Heart left ventricle (tissue), 16 donors: ENCODE measurements around the gene BOK. TPM values are rescaled to one million over a fixed set of nuclear protein-coding genes. Genes with fewer than 3 reads are reported as not detected.

Experiments
- ATAC-seq, 4 donors: fragments of 200-7000 bp; cut with Tn5 transposase; one replicate each; pipeline ENCODE4 v1.9.1; 2020 to 2022; ENCODE audit warnings: moderate library complexity in 4 of 4, mild to moderate bottlenecking in 3 of 4, moderate number of reproducible peaks in 1 of 4
- DNase-seq, 5 donors: peaks; one replicate each; pipeline ENCODE4 v3.0.0-alpha.2; 2020
- H3K27ac ChIP-seq, 12 donors: fragments of 200-600 bp; sonication (generic) in 4 of 12; one replicate each; pipeline versions ENCODE4 v1.5.0 to v1.8.0; 2016 to 2022; ENCODE audit warnings: mild to moderate bottlenecking in 2 of 12
- H3K27me3 ChIP-seq, 9 donors: fragments of 200-600 bp; sonication (generic) in 2 of 9; one replicate each; pipeline versions ENCODE4 v1.5.1 to v1.8.0; 2016 to 2022; ENCODE audit warnings: mild to moderate bottlenecking in 3 of 9
- H3K36me3 ChIP-seq, 9 donors: fragments of 200-600 bp; sonication (generic) in 2 of 9; one replicate each; pipeline versions ENCODE4 v1.5.0 to v1.8.0; 2018 to 2022; ENCODE audit warnings: mild to moderate bottlenecking in 2 of 9
- H3K4me1 ChIP-seq, 12 donors: fragments of 200-600 bp; sonication (generic) in 4 of 12; one replicate each; pipeline versions ENCODE4 v1.5.0 to v1.8.0; 2016 to 2022; ENCODE audit warnings: mild to moderate bottlenecking in 3 of 12
- H3K4me3 ChIP-seq, 12 donors: fragments of 200-600 bp; sonication (generic) in 4 of 12; one replicate each; pipeline versions ENCODE4 v1.5.0 to v1.8.0; 2017 to 2022; ENCODE audit warnings: mild to moderate bottlenecking in 9 of 12, moderate library complexity in 4 of 12
- H3K9me3 ChIP-seq, 12 donors: fragments of 200-600 bp; sonication (generic) in 4 of 12; one replicate each; pipeline versions ENCODE4 v1.5.0 to v1.8.0; 2016 to 2022; ENCODE audit warnings: mild to moderate bottlenecking in 1 of 12
- CTCF ChIP-seq, 12 donors: fragments of 200-600 bp; sonication (generic) in 4 of 12; IDR thresholded peaks; one replicate each; pipeline versions ENCODE4 v1.5.0 to v1.8.0; 2018 to 2022; ENCODE audit warnings: antibody characterized with exemption in 12 of 12, mild to moderate bottlenecking in 5 of 12
- POLR2A ChIP-seq, 2 donors: fragments of 450-650 bp; IDR thresholded peaks; one replicate each; pipeline ENCODE4 v1.6.1; 2017; ENCODE audit warnings: antibody characterized with exemption in 2 of 2, mild to moderate bottlenecking in 2 of 2, moderate library complexity in 2 of 2
- WGBS, 4 donors: extraction: QIAGEN DNeasy Blood & Tissue Kit in 2 of 4; methylation state at CpG; one replicate each; pipeline versions ENCODE4 v1.1.5 to v1.1.7; 2013 to 2018; 5-methylcytosine and 5-hydroxymethylcytosine counted together
- intact Hi-C, 10 donors: fragments of 100-400 bp; cut with DNase I; formaldehyde crosslinking; loops; one replicate each; pipeline versions ENCODE4 v1.11.1 to v1.14.2; 2022
- polyA plus RNA-seq, 2 donors: library from polyadenylated mRNA; stranded (reverse); fragments of 200-250 nt; gene quantifications; one replicate each; pipeline ENCODE4 v1.2.3, GENCODE V29; 2013
- total RNA-seq, 9 donors: library from RNA; depleted of rRNA in 2 of 9; stranded (reverse); fragments of >200 nt in 2 of 9; fragmentation: NEBNext Ultra II Directional in 3 of 9; extraction: Animal tissue kit (Norgen Biotek cat#: 25700) in 3 of 9; gene quantifications; one replicate each; pipeline versions ENCODE4 v1.1.0 to v1.2.4, GENCODE V29; 2016 to 2023
- donor health status: ischemic (EF 13 %, LVEDD 7.1; RV severe dilation, severe dysfunction).
- donor health status: healthy with polysubstance abuse.
- donor health status: DM: no; HTN: yes; CAD: no.
- donor health status: DM: no; HTN: no; CAD: no.
- donor health status: ischemic (EF 25% LVEDD 6.9; RV normal size, moderate dysfunction).
- donor health status: ischemic (EF 25% LVEDD 5.7; RV mildly dilated, moderate dysfunction).
- donor health status: healthy.
- donor health status: DM: yes; HTN: yes; CAD: no.
- donor health status: ischemic (EF 35%, LVEDD 5.7; RV mildly dilated, moderate dysfunction).
- donor health status: nonischemic (EF 11% LVEDD 7.7; RV severe dilation, severe dysfunction).
- donor health status: DM: yes; HTN: yes; CAD: no.
- donor health status: PGD.
- donor health status: ischemic (EF 29% LVEDD 5.4; RV normal size, mild dysfunction).
- donor health status: nonischemic (EF 23%, LVEDD 6.1; RV moderate dilation, normal function).

Gene BOK
- total and polyA plus RNA-seq, 11 donors = 1.4 to 22.3 (median 8.4) TPM

GRCh38 chr2:241616168-241617125 lies 57.9 kb downstream of the BOK start:
- intact Hi-C loops = loop anchor here in 6 of 10 donors (5.0 to 10.0 kb wide), 3 partner anchors 109 to 262 kb away; partner anchors contain the start of genes STK25 (in 5 of the 6) and FARP2 (in 2 of the 6)
- ATAC-seq (peak in 1 of 4 donors; percentile 21), DNase-seq (peak in 2 of 5 donors; percentile 28 to 48)
- H3K27me3 ChIP-seq = no peaks in the 10 kb centered on the region
- no peak for TF ChIP-seq CTCF (IDR thresholded peaks at IDR 0.05)
- H3K9me3 ChIP-seq = peaks cover 0 to 2% (median 0%) of the 10 kb centered on the region in 12 donors
- H3K27ac ChIP-seq = peak overlapping the region in 9 of 12 donors; percentile 62 to 86 (median 78)
- peaks cover 0 to 48% (median 25%) of the 10 kb centered on the region in 12 donors for H3K4me1 ChIP-seq
- peaks cover 0 to 2% (median 0%) of the 10 kb centered on the region in 9 donors for H3K36me3 ChIP-seq
- WGBS, 4 donors = 82 to 85% (median 85%) methylated on average over 30 of the region's 30 CpGs
- H3K4me3 ChIP-seq = peak overlapping the region in 11 of 12 donors; percentile 17 to 52 (median 46)

- Histone ChIP-seq H3K27ac (peak overlapping the region; percentile 62 to 92 (median 80)), H3K36me3 (peaks cover 0 to 2% (median 0%) of the 10 kb centered on the region in 9 donors), H3K4me3 (peak overlapping the region; percentile 17 to 52 (median 45)), H3K9me3 (peaks cover 0 to 4% (median 0%) of the 10 kb centered on the region in 12 donors), H3K4me1 (peaks cover 0 to 47% (median 24%) of the 10 kb centered on the region in 12 donors), H3K27me3 (no peaks in the 10 kb centered on the region)
- WGBS, 4 donors = 29 to 40% (median 33%) methylated on average over 14 to 15 of the region's 15 CpGs
- intact Hi-C loops = loop anchor here in 6 of 10 donors (2.0 to 10.0 kb wide), 4 partner anchors 19 to 263 kb away; partner anchors contain the start of genes STK25 (in 5 of the 6), FARP2 (in 2 of the 6), ATG4B (in 1 of the 6) and THAP4 (in 1 of the 6)
- DNase-seq (peak; percentile 59 to 85 (median 75)), ATAC-seq (peak; percentile 57 to 87 (median 60))
- TF ChIP-seq CTCF (IDR thresholded peaks at IDR 0.05) (no peak), POLR2A (IDR thresholded peaks at IDR 0.05) (no peak)
These were observed 59.0 kb downstream of the BOK start for GRCh38 chr2:241617431-241618154.

GRCh38 chr2:241618296-241618805 lies 59.8 kb downstream of the BOK start:
- Histone ChIP-seq H3K27ac (peak overlapping the region; percentile 62 to 92 (median 80)), H3K27me3 (no peaks in the 10 kb centered on the region), H3K36me3 (peaks cover 0 to 5% (median 0%) of the 10 kb centered on the region in 9 donors), H3K4me3 (peak overlapping the region in 7 of 12 donors; percentile 35 to 52 (median 47)), H3K9me3 (peaks cover 0 to 4% (median 0%) of the 10 kb centered on the region in 12 donors), H3K4me1 (peaks cover 0 to 39% (median 19%) of the 10 kb centered on the region in 12 donors)
- no peak for ATAC-seq
- WGBS, 4 donors = 58 to 71% (median 65%) methylated on average over 5 of the region's 5 CpGs
- no peak for DNase-seq
- intact Hi-C loops = loop anchor here in 6 of 10 donors (2.0 to 10.0 kb wide), 4 partner anchors 18 to 264 kb away; partner anchors contain the start of genes STK25 (in 5 of the 6), FARP2 (in 2 of the 6), ATG4B (in 1 of the 6) and THAP4 (in 1 of the 6)
- no peak for TF ChIP-seq CTCF (IDR thresholded peaks at IDR 0.05)
- no peak for TF ChIP-seq POLR2A (IDR thresholded peaks at IDR 0.05)
